ENCODE data around the gene GRIK5.

Gene GRIK5

DNA sequence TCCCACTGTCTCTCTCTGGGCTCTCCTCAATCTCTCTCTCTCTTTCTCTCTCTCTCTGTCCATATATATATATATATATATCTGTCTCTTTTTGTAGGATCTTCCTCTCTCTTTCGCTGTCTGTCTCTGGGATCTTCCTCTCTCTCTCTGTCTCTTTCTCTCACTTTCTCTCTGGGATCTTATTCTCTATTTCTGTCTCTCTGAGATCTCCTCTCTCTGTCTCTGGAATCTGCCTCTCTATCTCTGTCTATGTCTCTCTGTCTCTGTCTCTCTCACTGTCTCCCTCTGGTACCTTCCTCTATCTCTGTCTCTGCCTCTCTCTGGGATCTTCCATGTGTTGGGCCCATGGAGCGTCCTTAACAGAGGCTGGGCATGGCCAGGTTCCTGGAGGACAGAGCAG, 79.4 kb downstream of the GRIK5 start:
- DNase-seq (ENCODE audit: low read depth): no peak

- DNase-seq (ENCODE audit: low read depth): no peak
These were observed 80.0 kb downstream of the GRIK5 start for GRCh38 chr19:41990028-41990427.

- DNase-seq (ENCODE audit: low read depth): no peak
These were observed 81.1 kb downstream of the GRIK5 start for GRCh38 chr19:41988947-41989346.

GRCh38 chr19:41987141-41987860, 82.7 kb downstream of the GRIK5 start:
- no peak for DNase-seq (ENCODE audit: low read depth)

- no peak for DNase-seq (ENCODE audit: low read depth)
These were observed 85.0 kb downstream of the GRIK5 start for GRCh38 chr19:41984961-41985360.

- no peak for DNase-seq (ENCODE audit: low read depth)
These were observed 88.3 kb downstream of the GRIK5 start for GRCh38 chr19:41981724-41982123.

GRCh38 chr19:41978470-41978869, 91.5 kb downstream of the GRIK5 start:
- DNase-seq (ENCODE audit: low read depth): no peak

DNA sequence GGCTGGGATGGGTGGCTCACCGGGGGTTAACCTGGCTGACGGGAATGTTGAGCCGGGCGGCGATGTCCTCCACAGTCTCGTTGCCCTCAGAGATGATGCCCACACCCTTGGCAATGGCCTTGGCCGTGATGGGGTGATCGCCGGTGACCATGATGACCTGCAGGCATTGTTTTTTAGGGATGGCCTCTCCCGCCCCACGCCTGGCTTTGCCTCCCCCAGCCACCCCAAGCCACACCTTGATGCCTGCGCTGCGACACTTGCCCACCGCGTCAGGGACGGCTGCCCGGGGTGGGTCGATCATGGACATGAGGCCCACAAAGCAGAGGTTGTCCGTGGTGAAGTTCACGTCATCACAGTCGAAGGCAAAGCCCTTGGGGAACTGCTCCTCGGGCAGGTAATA, 92.1 kb downstream of the GRIK5 start:
- DNase-seq (ENCODE audit: low read depth): no peak

- DNase-seq (ENCODE audit: low read depth): no peak
These were observed 95.4 kb downstream of the GRIK5 start for GRCh38 chr19:41974652-41975051.

GRCh38 chr19:41971363-41971762, 98.6 kb downstream of the GRIK5 start:
- no peak for DNase-seq (ENCODE audit: low read depth)

- no peak for DNase-seq (ENCODE audit: low read depth)
These were observed 100.1 kb downstream of the GRIK5 start for GRCh38 chr19:41969772-41970458.

GRCh38 chr19:41968751-41969595, 101.0 kb downstream of the GRIK5 start:
- no peak for DNase-seq (ENCODE audit: low read depth)

- no peak for DNase-seq (ENCODE audit: low read depth)
These were observed 102.8 kb downstream of the GRIK5 start for GRCh38 chr19:41967054-41967783.

- no peak for DNase-seq (ENCODE audit: low read depth)
These were observed 104.9 kb downstream of the GRIK5 start for GRCh38 chr19:41965106-41965505.

DNA sequence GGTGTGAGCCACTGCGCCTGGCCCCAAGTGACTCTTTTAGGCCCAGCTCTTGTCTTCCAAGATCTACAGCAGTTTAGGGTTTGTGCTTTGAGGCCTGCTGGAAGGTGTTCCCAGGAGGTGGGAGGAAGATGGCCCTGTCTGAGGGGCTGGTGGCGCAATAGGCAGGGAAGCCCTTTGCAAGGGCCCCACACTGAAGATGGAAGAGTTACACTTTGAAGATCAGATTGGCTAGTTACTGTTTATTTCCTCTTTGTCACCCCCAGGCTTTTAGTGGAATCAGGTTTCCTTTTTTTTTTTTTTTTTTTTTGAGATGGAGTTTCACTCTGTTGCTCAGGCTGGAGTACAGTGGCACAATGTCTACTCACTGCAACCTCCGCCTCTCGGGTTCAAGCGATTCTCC, 109.0 kb downstream of the GRIK5 start:
- no peak for DNase-seq (ENCODE audit: low read depth)

DNA sequence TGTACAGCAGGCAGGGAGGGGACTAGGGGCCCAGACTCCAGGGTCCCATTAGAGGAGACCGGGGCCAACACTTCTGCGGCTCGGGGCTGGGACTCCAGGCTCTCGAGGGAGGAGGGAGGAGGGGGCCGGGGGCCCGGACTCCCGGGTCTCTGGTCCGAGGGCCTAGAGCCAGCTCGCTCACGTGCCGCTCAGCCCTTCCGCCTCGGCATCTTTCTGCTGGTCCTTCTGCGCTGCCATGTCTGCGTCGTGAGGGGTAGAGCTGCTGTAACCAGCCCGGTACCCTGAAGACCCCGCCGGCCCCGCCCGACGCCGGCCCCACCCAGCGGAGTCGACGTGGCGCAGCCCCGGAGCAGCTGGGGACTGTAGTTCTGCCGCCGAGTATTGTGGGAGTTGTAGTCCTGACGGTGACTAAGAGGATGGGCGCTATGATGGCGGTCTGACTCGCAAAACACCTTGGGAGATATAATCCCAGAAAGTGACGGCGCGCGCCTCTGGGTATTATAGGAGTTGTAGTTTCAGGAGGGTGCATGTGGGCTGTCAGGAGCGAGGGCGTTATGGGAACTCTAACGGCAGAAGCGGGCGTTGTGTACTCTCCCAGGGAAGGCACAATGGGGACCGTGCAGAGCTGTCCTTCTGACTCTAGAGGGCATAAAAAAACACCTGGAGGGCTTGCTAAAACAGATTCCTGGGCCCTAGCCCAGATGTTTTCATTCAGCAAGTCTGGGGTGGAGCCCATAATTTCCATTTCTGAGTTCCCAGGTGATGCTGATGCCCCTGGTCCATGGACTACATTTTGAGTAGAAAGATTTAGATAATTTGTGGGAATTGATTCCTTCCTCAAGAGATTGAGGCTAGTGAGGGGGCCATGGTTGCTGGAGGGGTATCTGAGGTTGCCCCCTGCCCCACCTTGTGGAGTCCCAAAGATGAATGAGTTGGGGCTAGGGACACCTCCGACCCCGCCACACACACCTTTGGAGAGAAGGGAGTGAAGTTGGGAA, 110.7 kb downstream of the GRIK5 start, which contains the start of gene RABAC1:
TSS of gene RABAC1 (minus strand) at position 266 of the 998 bp plus-strand sequence. CDS start at position 237, 29 bp downstream.
- DNase-seq (ENCODE audit: low read depth): peak; percentile 79

DNA sequence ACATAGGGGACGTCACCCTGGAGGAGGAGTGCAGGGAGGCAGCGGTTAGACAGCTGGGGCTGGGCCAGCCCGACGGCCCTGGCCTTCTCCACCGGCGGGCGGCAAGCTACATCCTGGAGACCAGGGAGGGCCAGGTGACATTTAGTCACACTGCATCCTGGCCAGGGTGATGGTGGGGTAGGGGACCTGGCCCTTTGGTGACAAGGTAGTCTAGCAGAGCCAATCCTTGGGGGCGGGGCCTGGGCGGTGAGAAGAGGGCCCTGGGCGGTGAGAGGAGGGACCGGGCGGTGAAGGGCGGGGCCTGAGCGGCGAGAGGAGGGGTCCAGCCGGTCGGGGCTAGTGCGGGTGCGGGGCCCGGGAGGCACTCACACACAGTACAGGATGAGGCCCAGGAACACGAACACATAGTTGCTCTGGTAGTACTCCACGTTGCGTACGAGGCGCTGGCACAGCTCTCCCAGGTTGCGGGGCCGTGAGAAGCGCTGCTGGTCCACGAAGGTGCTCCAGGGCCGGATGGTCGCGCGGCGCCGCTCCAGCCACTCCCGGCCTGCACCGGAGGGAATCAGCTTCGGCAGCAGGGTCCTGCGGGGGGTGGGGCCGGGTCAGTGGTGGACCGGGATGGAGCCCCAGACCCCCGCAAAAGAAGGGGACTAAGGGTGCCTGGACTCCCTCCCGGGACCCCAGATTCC, 111.5 kb downstream of the GRIK5 start:
- DNase-seq (ENCODE audit: low read depth): peak; percentile 74

DNA sequence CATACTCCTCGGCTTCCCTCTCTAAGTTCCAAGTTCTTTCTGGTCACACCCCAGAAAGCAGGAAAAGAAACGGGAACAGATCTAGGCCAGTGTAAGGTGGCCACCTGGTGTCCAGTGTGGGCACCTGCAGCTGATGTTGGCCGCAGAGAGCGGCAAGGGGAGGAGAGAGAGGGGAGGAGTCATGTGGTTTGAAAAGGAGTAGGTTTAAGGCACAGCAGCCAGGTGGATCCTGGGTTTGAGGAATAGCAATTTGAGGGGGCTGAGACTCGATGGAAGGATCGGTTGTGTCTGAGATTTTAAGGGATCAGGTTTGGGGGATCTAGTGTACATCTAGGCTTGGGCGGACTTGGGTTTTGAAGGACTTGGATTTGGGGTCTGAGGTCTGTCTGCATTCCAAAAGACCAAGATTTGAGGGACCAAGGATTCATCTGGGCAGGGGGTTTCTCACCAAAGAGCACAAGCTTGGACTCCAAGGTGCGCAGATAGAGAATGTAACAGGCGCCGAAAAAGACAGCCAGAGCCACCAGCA, 112.1 kb downstream of the GRIK5 start:
- DNase-seq (ENCODE audit: low read depth): no peak

DNA sequence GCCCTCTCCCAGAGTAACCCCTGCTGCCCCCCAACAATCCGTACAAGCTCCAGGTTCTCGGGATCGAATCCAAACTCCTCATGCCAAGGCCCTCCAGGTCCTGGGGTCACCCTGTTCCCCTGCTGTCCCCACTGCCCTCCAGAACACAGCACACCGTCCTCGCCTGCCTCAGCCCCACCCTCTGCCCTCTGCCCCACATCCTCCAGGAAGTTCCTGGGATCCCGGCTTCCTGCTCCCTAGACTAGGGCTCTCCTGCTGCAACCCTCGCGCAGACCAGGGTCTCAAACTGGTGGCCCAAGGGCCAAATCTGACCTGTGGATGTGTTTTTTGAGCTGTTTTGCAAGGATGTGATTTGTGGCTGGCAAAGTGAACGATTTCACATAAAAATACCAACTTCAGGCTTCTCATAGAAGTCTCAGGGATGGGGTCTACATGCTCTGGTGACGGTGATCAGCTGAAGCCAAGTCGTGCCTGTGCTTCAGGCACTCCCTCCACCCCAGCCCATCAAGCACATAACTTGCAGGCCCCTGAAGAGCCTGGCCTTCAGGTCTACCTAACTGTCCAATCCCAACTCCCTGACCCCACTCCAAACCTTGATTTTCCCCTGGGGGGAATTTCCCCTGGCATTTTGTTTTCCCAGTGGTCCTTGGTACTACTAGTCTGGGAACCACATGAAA, 112.7 kb downstream of the GRIK5 start:
- DNase-seq (ENCODE audit: low read depth): no peak
